Erythroblast (primary cell): Measurements from ENCODE around the gene NSMCE3.

Experiments used
- DNase-seq, 2 experiments: peaks; one replicate each; lab custom pipeline; 2025; lab: John Stamatoyannopoulos, UW
- GATA1 ChIP-seq: IDR thresholded peaks from 2 replicates; pipeline ENCODE4 v1.6.1; 2011; ENCODE audit warnings: low read depth, mild to moderate bottlenecking, control low read depth, low read length, moderate library complexity
- POLR2A ChIP-seq: IDR thresholded peaks from 2 replicates; pipeline ENCODE4 v1.6.1; 2011; ENCODE audit warnings: mild to moderate bottlenecking, low read length

NSMCE3 gene

DNA sequence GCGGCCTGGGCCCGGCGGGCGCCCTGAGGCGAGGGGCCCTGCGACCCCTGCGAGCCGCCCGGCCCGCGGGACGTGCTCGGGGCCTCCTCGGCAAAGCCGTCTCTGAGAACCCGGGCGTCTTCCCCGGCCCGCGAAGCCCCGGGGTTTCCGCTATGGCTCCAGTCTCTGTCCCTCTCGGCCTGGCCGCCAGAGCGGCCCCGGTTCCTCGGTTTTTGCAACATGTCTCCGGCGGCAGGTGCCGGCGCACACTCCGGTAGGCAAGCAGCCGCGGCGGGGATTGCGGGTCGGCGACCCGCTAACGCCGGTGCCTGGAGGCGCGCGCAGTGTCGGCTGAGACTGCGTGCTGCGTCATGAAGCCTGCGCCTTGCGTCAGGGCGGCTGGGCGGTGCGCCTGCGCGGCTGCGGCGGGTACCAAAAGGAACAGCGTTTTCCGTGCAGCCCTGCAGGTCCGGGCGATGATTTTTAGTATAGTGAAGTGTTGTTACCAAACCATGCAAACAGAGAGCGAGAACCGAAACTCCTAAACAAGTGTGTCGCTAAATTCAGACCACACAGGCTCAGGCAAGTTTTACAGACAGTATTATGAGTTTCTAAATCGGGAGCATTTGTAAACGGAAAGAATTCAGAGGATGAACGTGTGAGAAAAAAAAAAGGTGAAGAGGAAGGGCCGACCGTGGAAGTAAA is at the start of gene NSMCE3:
NSMCE3 (minus strand) TSS at position 338 of the 684 bp plus-strand sequence; CDS start at position 221, 117 bp downstream.
- TF ChIP-seq POLR2A (peak; percentile 88), GATA1 (no peak)
- DNase-seq = peak; percentile 90 to 93

GRCh38 chr15:29316422-29316821 is 46.8 kb upstream of the NSMCE3 start:
- TF ChIP-seq GATA1 (no peak), POLR2A (no peak)
- DNase-seq = no peak

- DNase-seq = no peak
- TF ChIP-seq GATA1 (no peak), POLR2A (no peak)
Measured at GRCh38 chr15:29312387-29312786, 42.8 kb upstream of the NSMCE3 start.

DNA sequence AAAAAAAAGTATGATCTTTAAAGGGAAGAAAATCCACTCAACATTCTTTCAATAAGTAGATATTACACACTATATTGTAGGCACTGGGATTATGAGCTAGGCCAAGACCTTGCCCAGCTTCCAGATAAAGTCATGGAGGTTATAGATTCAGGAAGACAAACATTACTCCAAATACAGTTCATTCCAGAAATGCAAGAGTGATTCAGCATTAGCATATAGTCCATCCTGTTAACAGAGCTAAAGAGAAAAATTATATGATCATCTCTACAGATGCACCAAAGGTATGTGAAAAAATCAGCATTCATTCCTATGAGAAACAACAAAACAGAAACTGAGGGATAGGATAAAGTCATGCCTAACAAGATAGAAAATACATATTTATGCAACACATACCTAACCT is 42.1 kb upstream of the NSMCE3 start:
- DNase-seq = no peak
- TF ChIP-seq POLR2A = no peak
- no peak for TF ChIP-seq GATA1

DNA sequence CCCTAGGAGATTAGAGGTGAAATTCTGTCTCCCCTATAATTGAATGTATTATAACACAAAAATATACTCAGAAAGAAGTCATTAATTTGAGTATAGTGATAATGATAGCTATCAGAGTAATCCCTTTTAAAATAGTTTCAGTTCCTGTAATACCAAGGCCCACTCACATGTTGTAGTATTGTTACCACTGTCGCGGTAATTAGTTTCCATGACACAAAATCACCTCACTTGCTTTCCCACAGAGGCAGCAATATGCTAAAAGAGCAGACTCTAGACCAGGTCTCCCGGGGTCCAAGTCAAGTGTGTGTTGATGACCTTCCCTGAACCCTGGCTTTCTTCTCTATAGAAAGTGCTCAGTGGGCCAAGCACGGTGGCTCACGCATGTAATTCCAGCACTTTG is 39.5 kb upstream of the NSMCE3 start:
- TF ChIP-seq POLR2A (no peak), GATA1 (no peak)
- DNase-seq = no peak

GRCh38 chr15:29308299-29308698 is 38.7 kb upstream of the NSMCE3 start:
- DNase-seq = no peak
- TF ChIP-seq GATA1 (no peak), POLR2A (no peak)

DNA sequence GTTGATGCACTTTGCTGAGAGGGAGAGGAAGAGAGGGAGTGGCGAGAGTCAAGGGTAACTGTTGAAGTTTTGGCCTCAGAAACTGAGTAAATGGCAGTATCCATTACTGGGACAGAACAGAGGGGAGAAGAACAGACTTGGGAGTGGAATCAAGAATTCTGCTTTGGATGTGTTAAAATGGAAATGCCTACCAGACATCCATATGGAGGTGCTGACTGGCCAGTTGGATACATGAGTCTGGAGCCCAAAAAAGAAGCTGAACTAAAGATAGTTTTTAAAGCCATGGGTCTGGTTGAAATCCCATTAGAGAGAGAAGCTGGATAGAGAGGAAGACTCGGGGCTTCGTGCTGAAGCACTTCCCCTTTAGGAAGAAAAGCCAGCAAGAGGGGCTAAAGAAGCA is 35.9 kb upstream of the NSMCE3 start:
- no peak for TF ChIP-seq GATA1
- TF ChIP-seq POLR2A = no peak
- DNase-seq = no peak

DNA sequence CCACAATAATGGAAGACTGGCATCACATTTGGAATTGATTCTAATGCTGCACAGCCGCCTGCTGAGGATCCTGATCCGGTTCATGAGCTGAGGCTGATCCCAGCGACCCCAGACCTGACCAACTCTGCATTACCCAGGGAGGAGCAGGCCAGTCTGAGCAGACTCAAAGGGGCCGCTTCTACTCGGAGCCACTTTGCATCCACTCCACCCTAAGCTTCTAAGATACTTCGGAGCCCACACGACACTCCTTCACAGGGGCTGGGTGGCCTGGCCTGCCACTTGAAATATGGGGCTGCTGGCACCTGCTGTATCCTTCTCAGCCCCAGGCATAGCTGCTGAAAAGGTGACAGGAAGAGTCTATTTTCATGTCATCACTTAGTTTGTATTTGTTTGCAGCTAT is 33.2 kb upstream of the NSMCE3 start:
- no peak for TF ChIP-seq POLR2A
- TF ChIP-seq GATA1 = no peak
- DNase-seq = no peak

DNA sequence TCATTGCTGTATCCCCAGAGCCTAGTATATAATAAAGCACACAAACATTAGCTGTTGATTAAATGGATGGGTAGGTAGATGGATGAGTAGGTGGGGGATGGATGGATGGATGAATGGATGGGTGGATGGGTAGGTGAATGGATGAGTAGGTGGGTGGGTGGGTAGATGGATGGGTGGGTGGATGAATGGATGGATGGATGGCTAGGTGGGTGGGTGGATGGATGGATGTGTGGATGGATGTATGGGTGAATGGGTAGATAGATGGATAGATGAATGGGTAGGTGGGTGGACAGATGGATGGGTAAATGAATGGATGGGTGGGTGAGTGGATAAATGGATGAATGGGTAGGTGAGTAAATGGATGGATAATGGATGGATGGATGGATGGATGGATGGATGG is 30.2 kb upstream of the NSMCE3 start:
- TF ChIP-seq GATA1 = no peak
- TF ChIP-seq POLR2A = no peak
- no peak for DNase-seq

DNA sequence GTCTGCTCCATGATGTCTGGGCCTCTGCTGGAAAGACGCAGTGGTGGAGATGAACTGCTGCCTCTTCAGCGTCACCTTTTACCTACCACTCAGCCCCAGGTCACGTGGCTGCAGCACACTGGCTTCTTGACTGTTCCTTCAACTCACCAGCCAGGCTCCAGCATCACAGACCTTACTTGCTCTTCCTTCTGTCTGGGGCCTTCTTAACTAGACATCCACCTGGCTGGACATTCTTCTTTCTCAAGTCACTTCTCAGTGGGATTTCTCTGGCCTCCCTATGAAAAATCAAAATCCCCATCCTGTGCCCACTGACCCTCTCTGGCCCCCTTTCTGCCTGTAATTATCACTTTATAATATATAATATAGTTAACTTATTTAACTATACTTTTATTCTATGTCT is 29.7 kb upstream of the NSMCE3 start:
- DNase-seq = no peak
- TF ChIP-seq POLR2A (no peak), GATA1 (no peak)

DNA sequence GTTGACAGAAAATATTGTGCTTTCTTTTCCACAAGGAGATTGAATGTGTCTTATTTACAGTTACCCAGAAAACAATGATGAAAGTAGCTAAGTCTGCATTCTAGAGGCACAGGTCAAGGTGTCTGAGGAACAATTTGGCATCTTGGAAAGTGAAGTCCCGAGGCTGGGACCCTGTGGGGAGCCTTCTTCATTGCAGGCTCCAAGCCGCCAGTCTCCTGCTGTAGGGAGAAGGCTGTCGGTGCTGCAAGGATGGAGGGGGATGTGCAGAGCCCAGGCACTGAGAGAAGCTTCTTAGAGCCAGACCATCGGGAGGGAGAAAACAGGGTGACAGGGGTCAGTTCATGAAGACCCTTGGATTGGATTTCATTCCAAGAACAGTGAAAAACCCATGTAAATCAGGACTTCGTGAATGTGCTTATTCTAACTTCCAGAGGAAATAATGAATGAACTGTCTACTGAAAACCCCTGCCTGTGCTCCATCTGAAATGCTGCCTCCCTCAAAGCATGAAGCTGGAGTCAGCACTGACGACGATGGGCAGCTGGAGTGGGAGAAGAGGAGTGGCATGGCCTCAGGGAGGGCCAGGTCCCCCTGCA is 25.2 kb upstream of the NSMCE3 start:
- TF ChIP-seq GATA1 (no peak), POLR2A (no peak)
- DNase-seq = no peak

GRCh38 chr15:29291067-29291845 is 21.6 kb upstream of the NSMCE3 start:
- no peak for DNase-seq
- no peak for TF ChIP-seq POLR2A
- TF ChIP-seq GATA1 = no peak

DNA sequence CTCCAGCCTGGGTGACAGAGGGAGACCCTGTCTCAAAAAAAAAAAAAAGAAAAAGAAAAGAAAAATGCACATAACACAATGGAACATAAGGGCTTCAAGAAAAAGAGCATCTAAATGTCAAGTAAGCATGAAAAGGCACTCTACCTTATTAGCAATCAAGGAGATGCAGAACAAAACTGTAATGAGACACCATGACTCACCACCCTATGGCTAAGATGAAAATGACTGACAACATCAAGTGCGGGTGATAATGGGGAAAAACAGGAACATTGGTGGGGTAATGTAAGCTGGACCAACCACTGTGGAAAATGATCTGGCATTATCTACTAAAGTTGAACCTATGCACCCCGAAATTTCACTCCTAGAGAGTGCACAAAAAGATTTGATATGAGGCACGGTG is 19.6 kb upstream of the NSMCE3 start:
- TF ChIP-seq GATA1 = no peak
- TF ChIP-seq POLR2A = no peak
- DNase-seq = no peak

DNA sequence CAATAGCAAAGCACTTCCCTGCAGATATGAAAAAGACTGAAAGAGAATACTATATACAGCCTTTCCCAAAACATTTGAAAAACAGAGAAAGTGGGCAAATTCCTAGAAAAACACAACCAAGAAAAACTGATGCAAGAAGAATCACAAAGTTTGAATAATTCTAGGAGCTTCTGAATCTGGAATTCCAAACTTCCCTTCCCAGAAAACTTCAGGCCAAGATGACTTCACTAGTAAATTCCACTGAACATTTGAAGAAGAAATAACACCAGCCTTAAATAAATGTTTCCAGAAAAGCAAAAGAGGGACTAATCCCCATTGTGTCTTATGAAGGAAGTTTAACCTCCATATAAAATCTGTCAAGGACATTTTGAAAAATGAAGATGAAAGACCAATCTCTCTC is 15.8 kb upstream of the NSMCE3 start:
- no peak for DNase-seq
- TF ChIP-seq GATA1 (no peak), POLR2A (no peak)

GRCh38 chr15:29283381-29283780 is 13.8 kb upstream of the NSMCE3 start:
- DNase-seq = no peak

More at GRCh38 chr15:29283381-29283780, 13.8 kb upstream of the NSMCE3 start:
- TF ChIP-seq GATA1 (no peak), POLR2A (no peak)
